ENCODE data around the gene KRTAP10-11. TPM values are rescaled to one million over a fixed set of nuclear protein-coding genes. Genes with fewer than 3 reads are reported as not detected.

KRTAP10-11 gene
- total and polyA plus RNA-seq, 12 donors = not detected

DNA sequence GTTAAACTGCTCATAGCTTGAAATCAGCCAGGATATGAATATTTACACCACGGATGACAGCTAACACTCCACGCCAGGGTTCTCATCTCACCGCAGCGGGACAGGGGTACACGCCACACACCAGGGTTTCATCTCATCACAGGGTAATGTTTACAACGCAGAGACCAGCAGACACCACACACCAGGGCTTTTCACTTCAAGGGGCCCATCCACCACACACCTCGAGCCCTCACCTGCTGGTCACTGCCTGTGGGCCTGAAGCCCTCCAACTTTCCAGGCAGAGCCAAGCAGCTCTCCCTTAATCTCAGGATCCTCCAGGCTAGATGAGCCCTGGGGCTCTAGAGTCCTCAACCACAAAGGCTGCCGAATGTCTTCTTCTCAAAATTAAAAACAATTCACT is 49.4 kb downstream of the KRTAP10-11 start:
- Histone ChIP-seq H3K9me3 (replicated peaks in 1 of 3) (no peaks in the 10 kb centered on the region), H3K27ac (no peak overlapping the region), H3K4me3 (no peak overlapping the region), H3K4me1 (replicated peaks in 1 of 2) (no peaks in the 10 kb centered on the region), H3K36me3 (replicated peaks in 1 of 2) (no peaks in the 10 kb centered on the region), H3K27me3 (peaks cover 19% of the 10 kb centered on the region)
- peak in 1 of 7 donors; percentile 11 for DNase-seq
- 68 to 86% (median 79%) methylated on average over 8 of the region's 8 CpGs for WGBS, 4 donors
- no peak for TF ChIP-seq POLR2A (IDR thresholded peaks at IDR 0.05)
- TF ChIP-seq CTCF (IDR thresholded peaks at IDR 0.05) = no peak
- intact Hi-C loops (cut with DNase I) = no loop called here

DNA sequence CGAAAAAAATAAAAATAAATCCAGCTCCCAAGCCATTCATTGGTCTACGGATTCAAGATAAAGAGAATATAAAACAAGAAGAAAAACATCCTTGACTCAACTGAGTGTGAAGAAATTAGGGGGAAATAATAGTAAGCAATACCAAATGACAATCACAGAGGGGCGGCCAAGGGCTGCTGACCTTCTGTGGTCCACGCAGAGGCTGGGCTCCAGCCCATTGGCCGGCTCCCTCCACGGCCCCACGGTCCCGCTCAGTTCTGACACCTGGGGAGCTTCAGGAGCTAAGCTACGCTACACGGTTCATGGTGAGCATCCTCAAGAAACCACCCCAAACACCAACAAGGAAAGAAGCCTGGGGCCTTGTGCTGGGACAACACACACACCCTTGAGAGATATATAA is 50.4 kb downstream of the KRTAP10-11 start:
- no peaks in the 10 kb centered on the region for H3K36me3 ChIP-seq (replicated peaks in 1 of 2)
- peak in 1 of 7 donors; percentile 7 for DNase-seq
- intact Hi-C loops (cut with DNase I) = no loop called here
- no peak overlapping the region for H3K4me3 ChIP-seq
- no peaks in the 10 kb centered on the region for H3K4me1 ChIP-seq (replicated peaks in 1 of 2)
- WGBS, 4 donors = 59 to 71% (median 68%) methylated on average over 6 to 10 of the region's 10 CpGs
- no peaks in the 10 kb centered on the region for H3K9me3 ChIP-seq (replicated peaks in 1 of 3)
- no peak for TF ChIP-seq POLR2A (IDR thresholded peaks at IDR 0.05)
- TF ChIP-seq CTCF (IDR thresholded peaks at IDR 0.05) = no peak
- peaks cover 26% of the 10 kb centered on the region for H3K27me3 ChIP-seq
- H3K27ac ChIP-seq = no peak overlapping the region

Small RNAs within 50 kb of the gene (small RNA-seq; reads per million reads assigned to genes)
- gene KRTAP12-6P = 0 reads per million in 2 donors

Other genes with a start within 250 kb of the KRTAP10-11 start
- gene LRRC3, start 190.9 kb upstream of the KRTAP10-11 start, total RNA-seq = 1 to 10 TPM in 7 of 9 donors, under 1 TPM in 2; 0.67 to 3.2 (median 2.3) TPM
- 1 to 10 TPM in 2 of 3 donors, under 1 TPM in 1; 0.97 to 1.9 (median 1.0) TPM for gene LRRC3, start 190.9 kb upstream of the KRTAP10-11 start, polyA plus RNA-seq
- gene KRTAP10-1, start 106.2 kb upstream of the KRTAP10-11 start, total RNA-seq = not detected
- not detected for gene KRTAP10-1, start 106.2 kb upstream of the KRTAP10-11 start, polyA plus RNA-seq
- not detected for gene KRTAP10-2, start 94.9 kb upstream of the KRTAP10-11 start, total RNA-seq
- gene KRTAP10-2, start 94.9 kb upstream of the KRTAP10-11 start, polyA plus RNA-seq = not detected
- not detected for gene KRTAP10-3, start 87.6 kb upstream of the KRTAP10-11 start, total RNA-seq
- gene KRTAP10-3, start 87.6 kb upstream of the KRTAP10-11 start, polyA plus RNA-seq = not detected
- not detected for gene KRTAP10-4, start 72.7 kb upstream of the KRTAP10-11 start, total RNA-seq
- not detected for gene KRTAP10-4, start 72.7 kb upstream of the KRTAP10-11 start, polyA plus RNA-seq
- gene KRTAP10-5, start 65.8 kb upstream of the KRTAP10-11 start, total RNA-seq = not detected
- gene KRTAP10-5, start 65.8 kb upstream of the KRTAP10-11 start, polyA plus RNA-seq = not detected
- gene KRTAP10-6, start 53.9 kb upstream of the KRTAP10-11 start, total RNA-seq = not detected
- gene KRTAP10-6, start 53.9 kb upstream of the KRTAP10-11 start, polyA plus RNA-seq = not detected
- not detected for gene KRTAP10-7, start 45.8 kb upstream of the KRTAP10-11 start, total RNA-seq
- not detected for gene KRTAP10-7, start 45.8 kb upstream of the KRTAP10-11 start, polyA plus RNA-seq
- not detected for gene KRTAP10-8, start 34.3 kb upstream of the KRTAP10-11 start, total RNA-seq
- gene KRTAP10-8, start 34.3 kb upstream of the KRTAP10-11 start, polyA plus RNA-seq = not detected
- not detected for gene KRTAP10-9, start 19.3 kb upstream of the KRTAP10-11 start, total RNA-seq
- gene KRTAP10-9, start 19.3 kb upstream of the KRTAP10-11 start, polyA plus RNA-seq = not detected
- gene KRTAP10-10, start 9.1 kb upstream of the KRTAP10-11 start, total RNA-seq = not detected
- gene KRTAP10-10, start 9.1 kb upstream of the KRTAP10-11 start, polyA plus RNA-seq = not detected
- not detected for gene KRTAP12-4, start 8.2 kb downstream of the KRTAP10-11 start, total RNA-seq
- not detected for gene KRTAP12-4, start 8.2 kb downstream of the KRTAP10-11 start, polyA plus RNA-seq
- not detected for gene KRTAP12-3, start 11.5 kb downstream of the KRTAP10-11 start, total RNA-seq
- gene KRTAP12-3, start 11.5 kb downstream of the KRTAP10-11 start, polyA plus RNA-seq = not detected
- not detected for gene KRTAP12-2, start 20.5 kb downstream of the KRTAP10-11 start, total RNA-seq
- gene KRTAP12-2, start 20.5 kb downstream of the KRTAP10-11 start, polyA plus RNA-seq = not detected
- gene KRTAP12-1, start 35.7 kb downstream of the KRTAP10-11 start, total RNA-seq = not detected
- gene KRTAP12-1, start 35.7 kb downstream of the KRTAP10-11 start, polyA plus RNA-seq = not detected
- gene KRTAP10-12, start 50.8 kb downstream of the KRTAP10-11 start, total RNA-seq = not detected
- gene KRTAP10-12, start 50.8 kb downstream of the KRTAP10-11 start, polyA plus RNA-seq = not detected
- not detected for gene TSPEAR, start 65.2 kb downstream of the KRTAP10-11 start, total RNA-seq
- not detected for gene TSPEAR, start 65.2 kb downstream of the KRTAP10-11 start, polyA plus RNA-seq
- gene UBE2G2, start 155.4 kb downstream of the KRTAP10-11 start, total RNA-seq = 10 to 100 TPM; 50.8 to 99.9 (median 74.0) TPM
- gene UBE2G2, start 155.4 kb downstream of the KRTAP10-11 start, polyA plus RNA-seq = 10 to 100 TPM; 44.8 to 72.8 (median 63.7) TPM
- 10 to 100 TPM; 61.1 to 92.3 (median 79.4) TPM for gene SUMO3, start 171.6 kb downstream of the KRTAP10-11 start, total RNA-seq
- 10 to 100 TPM; 21.1 to 70.6 (median 36.4) TPM for gene SUMO3, start 171.6 kb downstream of the KRTAP10-11 start, polyA plus RNA-seq
- 100 to 1,000 TPM; 114 to 467 (median 222) TPM for gene PTTG1IP, start 227.3 kb downstream of the KRTAP10-11 start, total RNA-seq
- 100 to 1,000 TPM; 110 to 138 (median 118) TPM for gene PTTG1IP, start 227.3 kb downstream of the KRTAP10-11 start, polyA plus RNA-seq

Measured in adrenal gland (tissue), 12 donors.